HepG2 (cell line): ENCODE measurements around the gene IL22RA1. TPM values are rescaled to one million over a fixed set of nuclear protein-coding genes. Genes with fewer than 3 reads are reported as not detected.

Experiments used
- ELF4 ChIP-seq: sonication (generic); formaldehyde crosslinking; IDR thresholded peaks from 2 replicates; pipeline ENCODE4 v1.5.0; 2020; ENCODE audit warnings: missing genetic modification reagents, mild to moderate bottlenecking, moderate library complexity, borderline replicate concordance
- KLF15 ChIP-seq: sonication (generic); formaldehyde crosslinking; IDR thresholded peaks from 2 replicates; pipeline ENCODE4 v1.8.1; 2023; ENCODE audit warnings: borderline replicate concordance, mild to moderate bottlenecking, inconsistent platforms, missing genetic modification reagents, mixed read lengths
- MAX ChIP-seq: IDR thresholded peaks from 2 replicates; pipeline ENCODE4 v1.6.1; 2012; ENCODE audit warnings: inconsistent platforms
- PAF1 ChIP-seq: IDR thresholded peaks from 2 replicates; pipeline ENCODE4 v1.6.1; 2016; ENCODE audit warnings: missing genetic modification reagents, missing compliant biosample characterization
- RXRA ChIP-seq: sonication (generic); formaldehyde crosslinking; IDR thresholded peaks from 2 replicates; pipeline ENCODE4 v1.5.1; 2020; ENCODE audit warnings: missing genetic modification reagents
- SAFB2 ChIP-seq: sonication (generic); formaldehyde crosslinking; IDR thresholded peaks from 2 replicates; pipeline ENCODE4 v1.5.1; 2020; ENCODE audit warnings: missing genetic modification reagents, low read depth, mild to moderate bottlenecking, borderline replicate concordance
- SMC3 ChIP-seq: IDR thresholded peaks from 2 replicates; pipeline ENCODE4 v1.6.1; 2011; ENCODE audit warnings: low read length, improper control_type of control experiment
- TFAP4 ChIP-seq: sonication (generic); IDR thresholded peaks from 2 replicates; pipeline ENCODE4 v1.6.1; 2016; ENCODE audit warnings: low read depth, borderline replicate concordance
- ZFX ChIP-seq: sonication (generic); formaldehyde crosslinking; IDR thresholded peaks from 2 replicates; pipeline ENCODE4 v1.4.0; 2020; ENCODE audit warnings: mild to moderate bottlenecking, low read depth, missing genetic modification reagents, moderate library complexity
- ZNF12 ChIP-seq: sonication (generic); formaldehyde crosslinking; IDR thresholded peaks from 2 replicates; pipeline ENCODE4 v1.5.0; 2020; ENCODE audit warnings: missing genetic modification reagents
- ZNF781 ChIP-seq: sonication (generic); formaldehyde crosslinking; IDR thresholded peaks from 2 replicates; pipeline ENCODE4 v1.5.1; 2020; ENCODE audit warnings: borderline replicate concordance, mild to moderate bottlenecking, missing genetic modification reagents; ENCODE audit errors: not compliant biosample characterization
- polyA plus RNA-seq, 8 experiments: library from polyadenylated mRNA; depleted of rRNA in 3 of 8; stranded (reverse) in 7 of 8; unstranded in 1 of 8; fragments of >200 nt; fragmentation: Illumina TruSeq in 4 of 8; extraction: Trizol in 4 of 8; gene quantifications; 2 replicates each; pipeline versions ENCODE4 v1.2.1 to v1.2.3, GENCODE V29; 2011 to 2016; ENCODE audit warnings: low read depth in 4 of 8, missing spikeins in 1 of 8, mixed read lengths in 1 of 8; ENCODE audit not compliant: insufficient read depth in 1 of 8
- total RNA-seq, 5 experiments: library from RNA; depleted of rRNA; stranded (reverse); fragments of >200 nt; fragmentation: Illumina TruSeq; extraction: Trizol; gene quantifications; 2 replicates each; pipeline ENCODE4 v1.2.3, GENCODE V29; 2016; ENCODE audit warnings: low read depth in 1 of 5
- TF ChIP-seq, protein P1 (sequence below): sonication (generic); formaldehyde crosslinking; conservative IDR thresholded peaks from 2 replicates; pipeline ENCODE4 v1.4.0; 2020; ENCODE audit warnings: mild to moderate bottlenecking, missing genetic modification reagents, moderate library complexity
- TF ChIP-seq, protein P2 (sequence below): sonication (generic); formaldehyde crosslinking; IDR thresholded peaks from 2 replicates; pipeline ENCODE4 v1.5.1; 2020; ENCODE audit warnings: mild to moderate bottlenecking, moderate library complexity, missing genetic modification reagents
- TF ChIP-seq, protein P3 (sequence below), 2 experiments: sonication (generic) in 1 of 2; formaldehyde crosslinking in 1 of 2; IDR thresholded peaks; 2 replicates each; pipeline versions ENCODE4 v1.6.1 to v1.9.0; 2014 to 2022; ENCODE audit warnings: antibody characterized with exemption in 1 of 2, borderline replicate concordance in 1 of 2, inconsistent platforms in 1 of 2, low read depth in 1 of 2, missing genetic modification reagents in 1 of 2
- TF ChIP-seq, protein P4 (sequence below): IDR thresholded peaks from 2 replicates; pipeline ENCODE4 v1.6.1; 2016; ENCODE audit warnings: missing genetic modification reagents, missing compliant biosample characterization

The IL22RA1 gene
- total and polyA plus RNA-seq, 2 of the 13 experiments (the other 11 are each of a cell fraction or from before 2014, with no cell fraction given), result 4.4 to 10.2 TPM

DNA sequence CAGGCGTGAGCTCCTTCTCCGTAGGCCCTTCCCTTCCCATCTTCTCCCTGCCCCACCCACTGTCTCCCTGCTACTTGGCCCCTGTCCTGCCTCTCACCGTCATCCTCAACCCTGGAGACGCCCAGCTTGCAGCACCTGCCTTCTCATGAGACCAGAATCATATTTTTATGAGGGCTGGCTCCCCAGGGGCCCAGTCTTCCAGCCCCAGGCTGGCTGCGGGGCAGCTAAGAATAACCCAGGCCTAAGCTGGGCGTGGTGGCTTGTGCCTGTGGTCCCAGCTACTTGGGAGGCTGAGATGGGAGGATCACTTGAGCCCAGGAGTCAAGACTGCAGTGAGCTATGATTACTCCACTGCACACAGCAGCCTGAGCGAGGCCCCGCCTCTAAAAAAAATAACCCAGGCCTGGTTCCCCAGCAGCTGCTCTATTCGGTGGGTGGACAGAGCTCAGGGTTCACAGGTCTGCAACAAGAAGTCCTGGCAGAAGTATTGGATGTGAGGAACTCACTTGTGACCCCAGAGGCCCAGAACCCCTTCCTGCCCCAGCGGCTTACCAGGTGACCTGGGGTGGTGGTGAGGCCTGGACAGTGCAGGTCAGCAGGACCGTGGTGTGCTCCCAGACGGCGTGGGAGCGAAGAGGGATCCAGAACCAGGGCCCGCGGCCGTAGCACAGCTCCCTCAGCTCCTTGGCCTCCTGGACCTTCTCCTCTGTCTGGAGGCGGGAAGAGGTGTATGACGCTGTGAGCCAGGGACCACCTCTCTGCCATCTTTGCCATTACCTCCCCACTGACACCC, 37.4 kb downstream of the IL22RA1 start (continued):
- TF ChIP-seq, protein P1, sequence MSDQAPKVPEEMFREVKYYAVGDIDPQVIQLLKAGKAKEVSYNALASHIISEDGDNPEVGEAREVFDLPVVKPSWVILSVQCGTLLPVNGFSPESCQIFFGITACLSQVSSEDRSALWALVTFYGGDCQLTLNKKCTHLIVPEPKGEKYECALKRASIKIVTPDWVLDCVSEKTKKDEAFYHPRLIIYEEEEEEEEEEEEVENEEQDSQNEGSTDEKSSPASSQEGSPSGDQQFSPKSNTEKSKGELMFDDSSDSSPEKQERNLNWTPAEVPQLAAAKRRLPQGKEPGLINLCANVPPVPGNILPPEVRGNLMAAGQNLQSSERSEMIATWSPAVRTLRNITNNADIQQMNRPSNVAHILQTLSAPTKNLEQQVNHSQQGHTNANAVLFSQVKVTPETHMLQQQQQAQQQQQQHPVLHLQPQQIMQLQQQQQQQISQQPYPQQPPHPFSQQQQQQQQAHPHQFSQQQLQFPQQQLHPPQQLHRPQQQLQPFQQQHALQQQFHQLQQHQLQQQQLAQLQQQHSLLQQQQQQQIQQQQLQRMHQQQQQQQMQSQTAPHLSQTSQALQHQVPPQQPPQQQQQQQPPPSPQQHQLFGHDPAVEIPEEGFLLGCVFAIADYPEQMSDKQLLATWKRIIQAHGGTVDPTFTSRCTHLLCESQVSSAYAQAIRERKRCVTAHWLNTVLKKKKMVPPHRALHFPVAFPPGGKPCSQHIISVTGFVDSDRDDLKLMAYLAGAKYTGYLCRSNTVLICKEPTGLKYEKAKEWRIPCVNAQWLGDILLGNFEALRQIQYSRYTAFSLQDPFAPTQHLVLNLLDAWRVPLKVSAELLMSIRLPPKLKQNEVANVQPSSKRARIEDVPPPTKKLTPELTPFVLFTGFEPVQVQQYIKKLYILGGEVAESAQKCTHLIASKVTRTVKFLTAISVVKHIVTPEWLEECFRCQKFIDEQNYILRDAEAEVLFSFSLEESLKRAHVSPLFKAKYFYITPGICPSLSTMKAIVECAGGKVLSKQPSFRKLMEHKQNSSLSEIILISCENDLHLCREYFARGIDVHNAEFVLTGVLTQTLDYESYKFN, result no peak
- TF ChIP-seq SMC3 (no peak), TFAP4 (no peak; the same call in 1 of the 2 replicates), ZNF12 (CRISPR knock-in tag) (no peak), KLF15 (no peak), ELF4 (CRISPR knock-in tag) (no peak), ZFX (CRISPR knock-in tag) (no peak; the same call in 1 of the 2 replicates), SAFB2 (CRISPR knock-in tag) (no peak), RXRA (CRISPR knock-in tag) (no peak), MAX (no peak), ZNF781 (CRISPR knock-in tag) (no peak), PAF1 (CRISPR knock-in tag) (no peak)
- TF ChIP-seq, protein P2, sequence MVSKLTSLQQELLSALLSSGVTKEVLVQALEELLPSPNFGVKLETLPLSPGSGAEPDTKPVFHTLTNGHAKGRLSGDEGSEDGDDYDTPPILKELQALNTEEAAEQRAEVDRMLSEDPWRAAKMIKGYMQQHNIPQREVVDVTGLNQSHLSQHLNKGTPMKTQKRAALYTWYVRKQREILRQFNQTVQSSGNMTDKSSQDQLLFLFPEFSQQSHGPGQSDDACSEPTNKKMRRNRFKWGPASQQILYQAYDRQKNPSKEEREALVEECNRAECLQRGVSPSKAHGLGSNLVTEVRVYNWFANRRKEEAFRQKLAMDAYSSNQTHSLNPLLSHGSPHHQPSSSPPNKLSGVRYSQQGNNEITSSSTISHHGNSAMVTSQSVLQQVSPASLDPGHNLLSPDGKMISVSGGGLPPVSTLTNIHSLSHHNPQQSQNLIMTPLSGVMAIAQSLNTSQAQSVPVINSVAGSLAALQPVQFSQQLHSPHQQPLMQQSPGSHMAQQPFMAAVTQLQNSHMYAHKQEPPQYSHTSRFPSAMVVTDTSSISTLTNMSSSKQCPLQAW (CRISPR knock-in tag), result 0 out of 2 replicates have a peak, but pooled peaks have one; percentile 15
- TF ChIP-seq, protein P3, sequence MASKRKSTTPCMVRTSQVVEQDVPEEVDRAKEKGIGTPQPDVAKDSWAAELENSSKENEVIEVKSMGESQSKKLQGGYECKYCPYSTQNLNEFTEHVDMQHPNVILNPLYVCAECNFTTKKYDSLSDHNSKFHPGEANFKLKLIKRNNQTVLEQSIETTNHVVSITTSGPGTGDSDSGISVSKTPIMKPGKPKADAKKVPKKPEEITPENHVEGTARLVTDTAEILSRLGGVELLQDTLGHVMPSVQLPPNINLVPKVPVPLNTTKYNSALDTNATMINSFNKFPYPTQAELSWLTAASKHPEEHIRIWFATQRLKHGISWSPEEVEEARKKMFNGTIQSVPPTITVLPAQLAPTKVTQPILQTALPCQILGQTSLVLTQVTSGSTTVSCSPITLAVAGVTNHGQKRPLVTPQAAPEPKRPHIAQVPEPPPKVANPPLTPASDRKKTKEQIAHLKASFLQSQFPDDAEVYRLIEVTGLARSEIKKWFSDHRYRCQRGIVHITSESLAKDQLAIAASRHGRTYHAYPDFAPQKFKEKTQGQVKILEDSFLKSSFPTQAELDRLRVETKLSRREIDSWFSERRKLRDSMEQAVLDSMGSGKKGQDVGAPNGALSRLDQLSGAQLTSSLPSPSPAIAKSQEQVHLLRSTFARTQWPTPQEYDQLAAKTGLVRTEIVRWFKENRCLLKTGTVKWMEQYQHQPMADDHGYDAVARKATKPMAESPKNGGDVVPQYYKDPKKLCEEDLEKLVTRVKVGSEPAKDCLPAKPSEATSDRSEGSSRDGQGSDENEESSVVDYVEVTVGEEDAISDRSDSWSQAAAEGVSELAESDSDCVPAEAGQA (IDR thresholded peaks at IDR 0.05; ENCODE audit: low read depth), result no peak
- TF ChIP-seq, protein P3 (CRISPR knock-in tag; IDR thresholded peaks at IDR 0.05; ENCODE audit: borderline replicate concordance), result no peak
- TF ChIP-seq, protein P4, sequence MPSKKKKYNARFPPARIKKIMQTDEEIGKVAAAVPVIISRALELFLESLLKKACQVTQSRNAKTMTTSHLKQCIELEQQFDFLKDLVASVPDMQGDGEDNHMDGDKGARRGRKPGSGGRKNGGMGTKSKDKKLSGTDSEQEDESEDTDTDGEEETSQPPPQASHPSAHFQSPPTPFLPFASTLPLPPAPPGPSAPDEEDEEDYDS (CRISPR knock-in tag), result no peak
